Measurements from ENCODE around the gene LYSMD3.

GRCh38 chr5:90575712-90576111 is 46.3 kb upstream of the LYSMD3 start:
- TF ChIP-seq, protein P1, sequence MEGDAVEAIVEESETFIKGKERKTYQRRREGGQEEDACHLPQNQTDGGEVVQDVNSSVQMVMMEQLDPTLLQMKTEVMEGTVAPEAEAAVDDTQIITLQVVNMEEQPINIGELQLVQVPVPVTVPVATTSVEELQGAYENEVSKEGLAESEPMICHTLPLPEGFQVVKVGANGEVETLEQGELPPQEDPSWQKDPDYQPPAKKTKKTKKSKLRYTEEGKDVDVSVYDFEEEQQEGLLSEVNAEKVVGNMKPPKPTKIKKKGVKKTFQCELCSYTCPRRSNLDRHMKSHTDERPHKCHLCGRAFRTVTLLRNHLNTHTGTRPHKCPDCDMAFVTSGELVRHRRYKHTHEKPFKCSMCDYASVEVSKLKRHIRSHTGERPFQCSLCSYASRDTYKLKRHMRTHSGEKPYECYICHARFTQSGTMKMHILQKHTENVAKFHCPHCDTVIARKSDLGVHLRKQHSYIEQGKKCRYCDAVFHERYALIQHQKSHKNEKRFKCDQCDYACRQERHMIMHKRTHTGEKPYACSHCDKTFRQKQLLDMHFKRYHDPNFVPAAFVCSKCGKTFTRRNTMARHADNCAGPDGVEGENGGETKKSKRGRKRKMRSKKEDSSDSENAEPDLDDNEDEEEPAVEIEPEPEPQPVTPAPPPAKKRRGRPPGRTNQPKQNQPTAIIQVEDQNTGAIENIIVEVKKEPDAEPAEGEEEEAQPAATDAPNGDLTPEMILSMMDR (IDR thresholded peaks at IDR 0.05; ENCODE audit: low read length) = no peak
- no peak for TF ChIP-seq EZH2 (IDR thresholded peaks at IDR 0.05; ENCODE audit: borderline replicate concordance, low read length)
